GM23338 (cell line): ENCODE results near the gene ZFPL1. TPM values are rescaled to one million over a fixed set of nuclear protein-coding genes. Genes with fewer than 3 reads are reported as not detected.

Source experiments
- ATAC-seq: fragments of 200-7000 bp; cut with Tn5 transposase; 3 replicates; pipeline ENCODE4 v1.9.1; 2020
- DNase-seq: peaks from one replicate; pipeline ENCODE4 v3.0.0-alpha.2; 2015; ENCODE audit warnings: low spot score
- H2AFZ ChIP-seq: fragments of 200-600 bp; sonication (generic); 2 replicates; pipeline ENCODE4 v1.8.0; 2016; ENCODE audit warnings: antibody characterized with exemption, mild to moderate bottlenecking, moderate library complexity
- H3F3A ChIP-seq: fragments of 200-600 bp; sonication (generic); replicated peaks from 2 replicates; pipeline ENCODE4 v1.8.0; 2017; ENCODE audit warnings: antibody characterized with exemption, mixed run types, low read depth
- H3K27ac ChIP-seq: fragments of 200-600 bp; sonication (generic); 2 replicates; pipeline ENCODE4 v1.6.1; 2016; ENCODE audit warnings: low read depth
- H3K27me3 ChIP-seq: fragments of 200-600 bp; sonication (generic); 2 replicates; pipeline ENCODE4 v1.8.0; 2016; ENCODE audit warnings: mild to moderate bottlenecking, mixed run types, moderate library complexity; ENCODE audit not compliant: insufficient read depth
- H3K36me3 ChIP-seq: fragments of 200-600 bp; sonication (generic); 2 replicates; pipeline ENCODE4 v1.8.0; 2016; ENCODE audit warnings: mild to moderate bottlenecking; ENCODE audit not compliant: insufficient read depth
- H3K4me1 ChIP-seq: fragments of 200-600 bp; sonication (generic); 2 replicates; pipeline ENCODE4 v1.8.0; 2016; ENCODE audit warnings: mild to moderate bottlenecking, moderate library complexity; ENCODE audit not compliant: insufficient read depth
- H3K4me2 ChIP-seq: fragments of 200-600 bp; sonication (generic); 2 replicates; pipeline ENCODE4 v1.7.1; 2017; ENCODE audit warnings: mixed run types
- H3K4me3 ChIP-seq: fragments of 200-600 bp; sonication (generic); 2 replicates; pipeline ENCODE4 v1.6.1; 2016; ENCODE audit warnings: mixed run types
- H3K79me2 ChIP-seq: fragments of 200-600 bp; sonication (generic); replicated peaks from 2 replicates; pipeline ENCODE4 v1.8.0; 2017; ENCODE audit warnings: mild to moderate bottlenecking; ENCODE audit not compliant: insufficient read depth
- H3K9me2 ChIP-seq: fragments of 200-600 bp; sonication (generic); 2 replicates; pipeline ENCODE4 v1.8.0; 2017; ENCODE audit not compliant: insufficient read depth
- H4K20me1 ChIP-seq: fragments of 200-600 bp; sonication (generic); replicated peaks from 2 replicates; pipeline ENCODE4 v1.8.0; 2017; ENCODE audit warnings: mild to moderate bottlenecking; ENCODE audit not compliant: insufficient read depth
- H3K27ac Mint-ChIP-seq: 2 replicates; pipeline ENCODE4 v1.8.0; 2020; ENCODE audit warnings: inconsistent platforms, mild to moderate bottlenecking, moderate library complexity, mixed read lengths
- H3K27me3 Mint-ChIP-seq: 3 replicates; pipeline ENCODE4 v1.8.0; 2022; ENCODE audit warnings: low read depth, mild to moderate bottlenecking, moderate library complexity, mixed read lengths, inconsistent platforms; ENCODE audit not compliant: insufficient read depth, poor library complexity
- H3K36me3 Mint-ChIP-seq: 3 replicates; pipeline ENCODE4 v1.8.0; 2021; ENCODE audit warnings: low read depth, mild to moderate bottlenecking, inconsistent platforms, moderate library complexity, mixed read lengths
- H3K4me1 Mint-ChIP-seq: 3 replicates; pipeline ENCODE4 v1.8.0; 2020; ENCODE audit warnings: mild to moderate bottlenecking, inconsistent platforms, mixed read lengths
- H3K4me3 Mint-ChIP-seq: 3 replicates; pipeline ENCODE4 v1.8.0; 2021; ENCODE audit warnings: moderate library complexity, mild to moderate bottlenecking, inconsistent platforms, mixed read lengths
- H3K9me3 Mint-ChIP-seq: 3 replicates; pipeline ENCODE4 v1.8.0; 2020; ENCODE audit warnings: moderate library complexity, mild to moderate bottlenecking, inconsistent platforms, mixed read lengths
- CREB1 ChIP-seq: fragments of 250-450 bp; sonication (Bioruptor Pico); IDR thresholded peaks from 2 replicates; pipeline ENCODE4 v1.5.0; 2020; ENCODE audit warnings: low read depth, mild to moderate bottlenecking, moderate library complexity
- CTCF ChIP-seq, 2 experiments: fragments of 200-600 bp in 1 of 2; sonication (generic) in 1 of 2; conservative IDR thresholded peaks; 2 replicates each; pipeline versions ENCODE4 v1.5.1 to v1.6.1; 2016 to 2017; ENCODE audit warnings: antibody characterized with exemption in 2 of 2, low read depth in 2 of 2, mild to moderate bottlenecking in 2 of 2, moderate library complexity in 1 of 2
- ETS1 ChIP-seq: IDR thresholded peaks from 2 replicates; pipeline ENCODE4 v1.6.1; 2016; ENCODE audit warnings: antibody characterized with exemption
- EZH2 ChIP-seq: fragments of 200-600 bp; sonication (generic); IDR thresholded peaks from one replicate; pipeline ENCODE4 v1.8.0; 2017; ENCODE audit warnings: antibody characterized with exemption, mild to moderate bottlenecking, low read depth; ENCODE audit not compliant: unreplicated experiment
- EZH2phosphoT487 ChIP-seq: fragments of 200-600 bp; sonication (generic); IDR thresholded peaks from one replicate; pipeline ENCODE4 v1.8.1; 2018; ENCODE audit warnings: antibody characterized with exemption; ENCODE audit not compliant: unreplicated experiment
- JUNB ChIP-seq: IDR thresholded peaks from one replicate; pipeline ENCODE4 v1.6.1; 2016; ENCODE audit warnings: antibody characterized with exemption; ENCODE audit not compliant: unreplicated experiment
- NANOG ChIP-seq: IDR thresholded peaks from 2 replicates; pipeline ENCODE4 v1.6.1; 2016; ENCODE audit warnings: antibody characterized with exemption, borderline replicate concordance
- POLR2AphosphoS5 ChIP-seq: IDR thresholded peaks from 2 replicates; pipeline ENCODE4 v1.6.1; 2016; ENCODE audit warnings: antibody characterized with exemption, low read depth
- REST ChIP-seq: IDR thresholded peaks from one replicate; pipeline ENCODE4 v1.6.1; 2018; ENCODE audit warnings: antibody characterized with exemption; ENCODE audit not compliant: unreplicated experiment
- STAT1 ChIP-seq: IDR thresholded peaks from one replicate; pipeline ENCODE4 v1.6.1; 2016; ENCODE audit warnings: antibody characterized with exemption; ENCODE audit not compliant: unreplicated experiment
- ZNF114 ChIP-seq: fragments of 250-450 bp; sonication (Bioruptor Pico); IDR thresholded peaks from 2 replicates; pipeline ENCODE4 v1.5.0; 2020; ENCODE audit warnings: mild to moderate bottlenecking, moderate library complexity
- ZNF331 ChIP-seq: fragments of 250-450 bp; sonication (Bioruptor Pico); IDR thresholded peaks from 2 replicates; pipeline ENCODE4 v1.5.0; 2020; ENCODE audit warnings: low read depth, mild to moderate bottlenecking, moderate library complexity
- ZNF462 ChIP-seq: fragments of 250-450 bp; sonication (Bioruptor Pico); IDR thresholded peaks from 2 replicates; pipeline ENCODE4 v1.5.0; 2020; ENCODE audit warnings: mild to moderate bottlenecking, moderate library complexity
- polyA plus RNA-seq: library from polyadenylated mRNA; unstranded; fragments of >200 nt; fragmentation: Nextera tagmentation; extraction: Ambion mirVana; gene quantifications from 2 replicates; pipeline ENCODE4 v1.2.1, GENCODE V29; 2016
- total RNA-seq: library from RNA; depleted of rRNA; stranded (reverse); fragments of >200 nt; shearing (Covaris generic); gene quantifications from 2 replicates; pipeline ENCODE4 v1.2.3, GENCODE V29; 2014

ZFPL1 gene
- total and polyA plus RNA-seq, 2 experiments from 2014 or later: 26.3 to 26.8 TPM

- no peak overlapping the region for H3K4me3 Mint-ChIP-seq
- no peaks in the 10 kb centered on the region for H3K9me3 Mint-ChIP-seq
- DNase-seq (no peak), ATAC-seq (no peak)
- Histone ChIP-seq H2AFZ (no peak overlapping the region), H3K27ac (no peak overlapping the region), H3K9me2 (no peaks in the 10 kb centered on the region), H3K4me1 (no peaks in the 10 kb centered on the region), H3F3A (no peaks in the 10 kb centered on the region), H3K4me3 (no peak overlapping the region), H3K4me2 (no peak overlapping the region), H4K20me1 (no peaks in the 10 kb centered on the region), H3K79me2 (no peaks in the 10 kb centered on the region), H3K36me3 (no peaks in the 10 kb centered on the region), H3K27me3 (no peaks in the 10 kb centered on the region)
- H3K27me3 Mint-ChIP-seq: peaks cover 11% of the 10 kb centered on the region
- H3K27ac Mint-ChIP-seq: no peak overlapping the region
- H3K4me1 Mint-ChIP-seq: no peaks in the 10 kb centered on the region
- TF ChIP-seq ZNF114 (CRISPR knock-in tag) (no peak), EZH2phosphoT487 (no peak), REST (no peak), POLR2AphosphoS5 (no peak), ETS1 (no peak), STAT1 (no peak), CREB1 (CRISPR knock-in tag) (no peak), EZH2 (no peak), ZNF462 (CRISPR knock-in tag) (no peak), NANOG (no peak), JUNB (no peak), ZNF331 (CRISPR knock-in tag) (no peak), CTCF (conservative IDR thresholded peaks at IDR 0.05; ENCODE audit: low read depth in 2 of 2) (no peak)
- H3K36me3 Mint-ChIP-seq: no peaks in the 10 kb centered on the region
Observed at GRCh38 chr11:65055538-65055937, 28.5 kb upstream of the ZFPL1 start.
